Liver (tissue), 3 donors: Measurements from ENCODE around the gene THEM5.

Experiments used
- ATF3 ChIP-seq: IDR thresholded peaks from 2 replicates; pipeline ENCODE4 v1.6.1; 2016; ENCODE audit warnings: antibody characterized with exemption
- CTCF ChIP-seq: fragments of 150-350 bp; IDR thresholded peaks from 2 replicates; pipeline ENCODE4 v1.5.1; 2017; ENCODE audit warnings: improper control_type of control experiment, low read depth, low read length; ENCODE audit not compliant: missing input control
- YY1 ChIP-seq: IDR thresholded peaks from 2 replicates; pipeline ENCODE4 v1.6.1; 2016; ENCODE audit warnings: antibody characterized with exemption, mild to moderate bottlenecking
- donor health status: healthy.
- donor health status: healthy.

GRCh38 chr1:151887028-151887427 lies 33.5 kb upstream of the THEM5 start:
- TF ChIP-seq CTCF, result no peak
- TF ChIP-seq ATF3, result no peak
- TF ChIP-seq YY1, result no peak
